ENCODE measurements around the gene PKP2. TPM values are rescaled to one million over a fixed set of nuclear protein-coding genes. Genes with fewer than 3 reads are reported as not detected.

PKP2 gene
- total and polyA plus RNA-seq, 2 of the 8 experiments (the other 6 are each of a cell fraction or from before 2014, with no cell fraction given), result 9.6 to 44.8 TPM

DNA sequence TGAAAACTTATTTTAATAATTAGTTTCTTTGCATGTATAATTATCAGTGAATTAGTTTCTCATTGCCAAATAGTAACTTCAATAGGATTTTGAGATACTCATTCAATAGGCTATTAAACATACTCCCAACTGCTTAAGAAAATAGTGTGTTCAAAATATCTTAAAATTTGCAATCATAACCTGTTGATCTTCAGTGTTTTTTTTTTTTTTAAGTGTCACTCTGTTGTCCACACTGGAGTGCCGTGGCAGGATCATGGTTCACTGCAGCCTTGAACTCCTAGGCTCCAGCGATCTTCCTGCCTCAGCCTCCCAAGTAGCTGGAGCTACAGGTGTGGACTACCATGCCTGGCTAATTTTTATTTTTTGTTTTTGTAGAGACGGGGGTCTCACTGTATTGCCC is 139.4 kb downstream of the PKP2 start (continued):
- no peak for TF ChIP-seq CHD7 (IDR thresholded peaks at IDR 0.05; ENCODE audit: insufficient replicate concordance, low read length)
- TF ChIP-seq POLR2AphosphoS5 (IDR thresholded peaks at IDR 0.05; ENCODE audit: low read depth, low read length), result no peak
- TF ChIP-seq GABPA (IDR thresholded peaks at IDR 0.05; ENCODE audit: borderline replicate concordance, insufficient read depth, low read length), result no peak
- no peak for TF ChIP-seq BACH1 (IDR thresholded peaks at IDR 0.05; ENCODE audit: low read length)
- TF ChIP-seq SUZ12 (IDR thresholded peaks at IDR 0.05; ENCODE audit: low read length), result no peak
- TF ChIP-seq TCF12 (IDR thresholded peaks at IDR 0.05; ENCODE audit: low read depth, low read length), result no peak
